OCI-LY1 (cell line): ENCODE results near the gene ADAMTS12.

Experiments
- EZH2 ChIP-seq: fragments of 200-600 bp; sonication (generic), shearing (Covaris generic); IDR thresholded peaks from 2 replicates; pipeline ENCODE4 v1.8.0; 2017; ENCODE audit warnings: borderline replicate concordance, mixed run types, mild to moderate bottlenecking, antibody characterized with exemption, low read length, moderate library complexity, mixed read lengths
- TF ChIP-seq, protein P1 (sequence below): fragments of 200-600 bp; sonication (generic), shearing (Covaris generic); IDR thresholded peaks from 2 replicates; pipeline ENCODE4 v1.5.1; 2017; ENCODE audit warnings: mild to moderate bottlenecking, antibody characterized with exemption, low read length, moderate library complexity, mixed read lengths

DNA sequence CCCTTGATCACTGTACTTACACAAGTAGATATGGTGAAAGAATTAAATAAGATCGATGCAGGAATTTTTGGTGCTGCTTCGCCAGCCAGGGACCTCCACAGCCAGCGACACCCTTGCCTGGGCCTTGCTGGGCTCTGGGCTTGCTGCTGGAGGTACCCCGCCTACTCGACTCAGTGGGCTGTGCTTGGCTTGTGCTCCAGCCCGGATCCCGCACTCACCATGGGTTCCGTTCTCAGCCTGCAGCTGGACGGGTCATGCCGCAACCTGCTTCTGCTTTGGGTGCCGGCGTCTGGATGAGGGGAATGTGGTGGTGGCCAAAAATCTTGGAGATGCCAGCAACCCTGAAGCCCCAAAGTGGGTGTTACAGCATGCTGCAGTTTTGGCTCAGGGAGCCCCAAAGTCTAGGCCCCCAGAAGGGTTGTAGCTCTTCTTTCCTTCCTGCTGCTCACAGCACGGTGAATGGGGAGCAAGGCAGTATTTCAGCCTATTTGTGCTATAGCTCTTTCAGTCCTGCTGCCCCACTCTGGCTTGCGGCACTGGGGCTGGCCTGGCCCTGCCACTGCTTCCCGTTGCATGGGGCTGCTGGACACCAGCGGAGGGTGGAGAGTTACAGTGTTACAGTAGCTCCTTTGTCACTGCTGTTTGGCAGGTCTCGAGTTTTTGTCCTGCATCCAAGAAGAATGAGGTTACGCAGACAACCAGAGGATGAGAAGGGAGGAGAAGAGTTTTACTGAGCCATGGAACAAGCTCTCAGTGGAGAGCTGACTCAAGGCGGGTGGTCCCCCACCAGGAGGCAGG lies 403.0 kb downstream of the ADAMTS12 start:
- TF ChIP-seq, protein P1, sequence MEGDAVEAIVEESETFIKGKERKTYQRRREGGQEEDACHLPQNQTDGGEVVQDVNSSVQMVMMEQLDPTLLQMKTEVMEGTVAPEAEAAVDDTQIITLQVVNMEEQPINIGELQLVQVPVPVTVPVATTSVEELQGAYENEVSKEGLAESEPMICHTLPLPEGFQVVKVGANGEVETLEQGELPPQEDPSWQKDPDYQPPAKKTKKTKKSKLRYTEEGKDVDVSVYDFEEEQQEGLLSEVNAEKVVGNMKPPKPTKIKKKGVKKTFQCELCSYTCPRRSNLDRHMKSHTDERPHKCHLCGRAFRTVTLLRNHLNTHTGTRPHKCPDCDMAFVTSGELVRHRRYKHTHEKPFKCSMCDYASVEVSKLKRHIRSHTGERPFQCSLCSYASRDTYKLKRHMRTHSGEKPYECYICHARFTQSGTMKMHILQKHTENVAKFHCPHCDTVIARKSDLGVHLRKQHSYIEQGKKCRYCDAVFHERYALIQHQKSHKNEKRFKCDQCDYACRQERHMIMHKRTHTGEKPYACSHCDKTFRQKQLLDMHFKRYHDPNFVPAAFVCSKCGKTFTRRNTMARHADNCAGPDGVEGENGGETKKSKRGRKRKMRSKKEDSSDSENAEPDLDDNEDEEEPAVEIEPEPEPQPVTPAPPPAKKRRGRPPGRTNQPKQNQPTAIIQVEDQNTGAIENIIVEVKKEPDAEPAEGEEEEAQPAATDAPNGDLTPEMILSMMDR, result no peak
- TF ChIP-seq EZH2, result no peak
